GDM1 (cell line): ENCODE measurements around the gene DMXL2.
"Not testable (repeated sequence)": the region's sequence is repeated elsewhere in the genome, so short reads cannot be mapped to it uniquely, and the experiment has no call there.

Experiments
- DNase-seq: peaks from one replicate; lab custom pipeline; 2025; lab: John Stamatoyannopoulos, UW

Gene DMXL2

DNA sequence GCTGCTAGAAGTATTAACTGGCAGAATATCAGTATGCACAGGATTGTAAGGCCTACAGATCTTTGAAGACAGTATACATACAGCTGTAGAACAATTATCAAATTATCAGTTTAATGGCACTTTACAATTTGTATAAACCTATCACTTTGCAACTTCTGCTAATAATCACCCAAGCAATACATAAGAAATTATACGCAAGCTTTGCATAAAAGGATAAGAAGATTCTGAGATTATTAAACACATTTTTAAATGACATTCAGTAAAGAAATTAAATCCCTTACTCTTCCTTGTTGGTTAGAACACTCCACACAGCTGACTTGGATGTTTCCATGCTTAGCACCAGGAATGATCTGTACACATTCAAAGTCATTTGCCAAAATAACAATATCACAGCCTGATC is 46.8 kb downstream of the DMXL2 start:
- no peak for DNase-seq

DNA sequence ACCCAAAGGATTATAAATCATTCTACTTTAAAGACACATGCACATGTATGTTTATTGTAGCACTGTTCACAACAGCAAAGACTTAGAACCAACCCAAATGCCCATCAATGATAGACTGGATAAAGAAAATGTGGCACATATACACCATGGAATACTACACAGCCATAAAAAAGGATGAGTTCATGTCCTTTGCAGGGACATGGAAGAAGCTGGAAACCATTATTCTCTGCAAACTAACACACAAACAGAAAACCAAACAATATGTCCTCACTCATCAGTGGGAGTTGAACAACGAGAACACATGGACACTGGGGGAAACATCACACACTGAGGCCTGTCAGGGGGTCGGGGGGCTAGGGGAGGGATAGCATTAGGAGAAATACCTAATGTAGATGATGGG is 49.2 kb downstream of the DMXL2 start:
- not testable (repeated sequence) for DNase-seq

DNA sequence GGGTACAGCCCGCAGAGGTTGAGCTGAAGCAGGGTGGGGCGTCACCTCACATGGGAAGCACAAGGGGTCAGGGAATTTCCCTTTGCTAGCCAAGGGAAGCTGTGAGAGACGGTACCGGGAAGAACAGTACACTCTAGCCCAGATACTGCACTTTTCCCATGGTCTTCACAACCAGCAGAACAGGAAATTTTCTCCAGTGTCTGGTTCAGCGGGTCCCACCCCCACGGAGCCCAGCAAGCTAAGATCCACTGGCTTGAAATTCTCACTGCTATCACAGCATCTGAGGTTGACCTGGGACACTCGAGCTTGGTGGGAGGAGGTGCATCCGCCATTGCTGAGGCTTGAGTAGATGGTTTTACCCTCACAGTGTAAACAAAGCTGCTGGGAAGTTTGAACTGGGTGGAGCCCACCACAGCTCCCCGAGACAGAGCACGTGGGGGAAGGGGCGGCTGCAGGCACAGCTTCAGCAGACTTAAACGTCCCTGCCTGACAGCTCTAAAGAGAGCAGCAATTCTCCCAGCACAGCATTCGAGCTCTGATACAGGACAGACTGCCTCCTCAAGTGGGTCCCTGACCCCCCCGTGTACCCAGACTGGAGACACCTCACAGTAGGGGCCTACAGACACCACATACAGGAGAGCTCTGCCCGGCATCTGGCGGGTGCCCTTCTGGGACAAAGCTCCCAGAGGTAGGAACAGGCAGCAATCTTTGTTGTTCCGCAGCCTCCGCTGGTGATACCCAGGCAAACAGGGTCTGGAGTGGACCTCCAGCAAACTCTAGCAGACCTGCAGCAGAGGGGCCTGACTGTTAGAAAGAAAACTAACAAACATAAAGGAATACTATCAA is 53.4 kb downstream of the DMXL2 start:
- DNase-seq, result not testable (repeated sequence)

- DNase-seq, result no peak
Observed at GRCh38 chr15:51561271-51561670, 61.3 kb downstream of the DMXL2 start.

- DNase-seq, result no peak
Observed at GRCh38 chr15:51558876-51559275, 63.7 kb downstream of the DMXL2 start.

GRCh38 chr15:51558411-51558810 is 64.2 kb downstream of the DMXL2 start:
- no peak for DNase-seq

- no peak for DNase-seq
Observed at GRCh38 chr15:51550841-51551240, 71.7 kb downstream of the DMXL2 start.

GRCh38 chr15:51547656-51548055 is 74.9 kb downstream of the DMXL2 start:
- no peak for DNase-seq

GRCh38 chr15:51536965-51537574 is 85.5 kb downstream of the DMXL2 start:
- DNase-seq, result no peak

- no peak for DNase-seq
Observed at GRCh38 chr15:51533672-51534398, 88.7 kb downstream of the DMXL2 start.

DNA sequence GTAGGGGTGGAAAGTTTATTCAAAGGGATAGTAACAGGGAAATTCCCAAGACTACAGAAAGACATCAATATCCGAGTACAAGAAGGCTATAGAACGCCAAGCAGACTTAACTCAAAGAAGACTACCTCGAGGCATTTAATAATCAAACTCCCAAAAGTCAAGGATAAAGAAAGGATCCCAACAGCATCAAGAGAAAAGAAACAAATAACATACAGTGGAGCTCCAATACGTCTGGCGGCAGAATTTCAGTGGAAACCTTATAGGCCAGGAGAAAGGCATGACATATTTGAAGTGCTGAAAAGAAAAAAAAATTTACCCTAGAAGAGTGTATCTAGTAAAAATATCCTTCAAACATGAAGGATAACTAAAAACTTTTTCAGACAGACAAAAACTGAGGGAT is 95.6 kb downstream of the DMXL2 start:
- no peak for DNase-seq

GRCh38 chr15:51524376-51524775 is 98.2 kb downstream of the DMXL2 start:
- DNase-seq, result no peak

DNA sequence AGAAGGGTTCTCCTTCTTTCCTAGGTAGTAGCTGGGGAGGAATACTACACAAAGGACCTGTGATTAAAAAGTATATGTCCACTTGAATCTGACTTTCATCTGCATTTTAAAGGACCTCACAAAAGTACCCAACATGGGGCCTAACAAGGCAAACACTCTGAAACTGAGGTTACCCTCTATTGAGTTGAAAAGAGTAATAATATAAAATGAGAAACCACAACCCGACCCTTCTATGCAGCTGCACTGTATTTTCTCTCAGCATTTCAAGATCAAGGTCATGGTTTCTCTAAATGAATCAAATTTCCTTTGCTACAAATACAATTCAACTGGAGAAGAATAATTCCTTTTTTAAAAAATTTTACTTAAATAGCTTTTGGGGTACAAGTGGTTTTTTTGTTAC is 106.3 kb downstream of the DMXL2 start:
- DNase-seq, result no peak

GRCh38 chr15:51505251-51505650 is 117.3 kb downstream of the DMXL2 start:
- DNase-seq, result no peak

GRCh38 chr15:51503003-51503402 is 119.6 kb downstream of the DMXL2 start:
- no peak for DNase-seq

DNA sequence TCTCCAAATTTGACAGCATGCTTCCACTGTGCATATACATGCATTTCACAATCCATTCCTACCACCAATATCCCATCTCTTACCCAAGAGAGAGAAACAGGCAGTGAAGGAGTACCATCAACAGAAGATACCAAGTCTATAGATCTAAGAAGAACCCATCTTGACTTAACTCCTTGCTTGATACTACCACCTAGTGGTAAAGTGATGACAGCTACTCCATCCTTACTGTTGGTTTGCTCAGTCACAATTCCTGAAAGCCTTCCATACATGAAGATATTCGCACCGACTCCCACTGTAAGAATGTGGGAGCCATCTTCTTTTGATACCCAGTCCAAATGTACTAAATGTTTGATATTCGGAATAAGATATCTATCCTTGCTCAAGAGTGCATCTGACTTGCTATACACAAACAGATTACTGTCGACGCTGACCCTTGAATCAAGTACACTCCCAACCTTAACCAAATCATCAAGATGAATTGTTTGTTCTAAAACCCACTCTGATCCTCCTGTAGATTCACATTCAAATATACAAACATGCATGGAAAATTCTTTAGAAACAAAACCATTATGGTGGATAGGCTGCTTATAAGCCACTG is 123.1 kb downstream of the DMXL2 start:
- peak; percentile 9 for DNase-seq

DNA sequence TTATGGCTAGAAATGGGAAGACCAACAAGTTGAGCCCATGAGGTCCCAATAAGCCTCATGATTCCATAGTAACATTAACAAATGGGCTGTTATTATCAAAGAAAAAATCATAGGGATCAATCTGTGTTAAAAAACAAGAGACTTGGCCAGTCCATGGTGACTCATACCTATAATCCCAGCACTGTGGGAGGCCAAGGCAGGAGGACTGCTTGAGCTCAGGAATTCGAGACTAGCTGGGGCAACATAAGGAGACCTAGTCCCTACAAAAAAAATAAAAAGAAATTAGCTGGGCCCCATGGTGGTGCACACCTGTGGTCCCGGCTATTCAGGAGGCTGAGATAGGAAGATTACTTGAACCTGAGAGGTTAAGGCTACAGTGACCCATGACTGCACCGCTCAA is 124.8 kb downstream of the DMXL2 start:
- DNase-seq, result no peak

DNA sequence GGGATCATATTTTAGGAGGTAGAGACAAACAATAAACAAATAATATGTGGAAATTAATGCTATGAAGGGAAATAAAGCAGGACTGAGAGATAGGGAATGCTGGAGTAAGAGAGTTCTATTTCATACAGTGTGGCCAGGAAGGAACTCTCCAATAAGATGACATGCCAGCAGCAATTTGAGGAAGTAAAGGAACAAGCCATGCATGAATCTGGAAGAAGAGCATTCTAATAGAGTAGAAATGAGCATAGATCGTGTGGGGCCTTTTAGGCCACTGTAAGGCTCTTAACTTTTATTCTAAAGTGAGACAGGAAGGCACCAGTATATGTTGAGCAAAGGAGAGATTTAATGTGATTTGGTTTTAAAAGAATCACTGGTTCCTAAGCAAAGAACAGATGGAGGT is 126.3 kb downstream of the DMXL2 start:
- peak; percentile 1 for DNase-seq

DNA sequence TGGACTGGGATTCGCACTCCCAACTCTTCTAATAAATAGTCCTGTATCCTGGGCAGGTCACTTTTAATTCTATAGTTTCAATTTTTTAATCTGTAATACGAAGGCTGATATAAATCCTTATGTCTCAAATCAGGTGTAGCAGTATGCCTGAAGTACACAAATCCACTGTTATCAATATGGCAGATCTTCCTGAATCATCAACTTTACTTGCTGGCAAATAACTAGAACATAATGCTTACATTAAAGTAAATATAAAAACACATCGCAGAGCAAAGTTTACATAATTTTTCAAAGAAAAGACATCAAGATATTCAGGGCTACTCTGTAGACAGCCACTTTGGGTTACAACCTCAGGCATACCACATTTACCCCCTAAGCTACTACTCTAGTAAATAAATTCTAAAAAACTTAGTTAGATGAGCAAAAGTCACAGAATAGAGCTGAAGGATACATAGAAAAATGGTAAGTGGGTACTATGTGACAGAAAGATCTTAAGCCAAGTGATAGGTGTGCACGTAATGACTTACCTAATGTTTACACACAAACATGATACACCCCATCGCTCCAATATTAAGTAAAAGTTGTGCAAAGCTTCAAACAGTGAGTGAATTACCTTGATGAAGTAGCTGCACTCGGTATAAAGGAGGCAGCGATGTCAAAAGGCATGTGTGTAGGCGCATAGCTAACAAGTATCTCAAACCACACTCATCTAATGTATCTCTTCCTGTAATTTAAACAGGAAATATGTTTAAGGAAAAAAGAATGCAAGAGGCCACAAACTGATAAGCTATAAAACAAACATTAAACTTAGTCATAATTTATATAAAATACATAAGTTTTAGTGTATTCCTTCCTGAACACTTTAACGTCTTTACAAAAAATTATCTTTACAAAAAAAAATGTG is 127.9 kb downstream of the DMXL2 start:
- DNase-seq, result no peak

DNA sequence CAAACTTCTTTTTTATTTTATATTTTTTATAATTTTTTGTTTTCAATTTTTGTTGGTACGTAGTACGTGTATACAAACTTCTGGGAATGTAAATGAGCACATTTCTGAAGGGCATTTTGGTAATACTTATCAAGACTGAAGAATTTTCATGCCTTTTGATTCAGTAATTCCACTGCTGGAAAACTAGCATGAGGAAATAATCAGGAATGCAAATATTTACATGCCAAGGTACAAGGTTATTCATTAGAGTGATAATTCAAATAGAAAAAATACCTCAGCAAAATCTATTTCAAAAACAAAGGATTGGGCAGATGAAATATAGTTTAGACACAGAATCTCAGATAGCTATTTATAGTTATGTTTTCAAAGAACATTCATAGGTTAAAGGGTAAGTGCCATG is 128.7 kb downstream of the DMXL2 start:
- DNase-seq, result no peak

GRCh38 chr15:51492528-51492927 is 130.0 kb downstream of the DMXL2 start:
- DNase-seq, result no peak

GRCh38 chr15:51491941-51492340 is 130.6 kb downstream of the DMXL2 start:
- no peak for DNase-seq
